Measurements from ENCODE around the gene TRMT13. TPM values are rescaled to one million over a fixed set of nuclear protein-coding genes. Genes with fewer than 3 reads are reported as not detected.

The TRMT13 gene
- total and polyA plus RNA-seq, 9 of the 15 experiments (the other 6 are each of a cell fraction or from before 2014, with no cell fraction given), result 18.7 to 33.0 (median 28.9) TPM

DNA sequence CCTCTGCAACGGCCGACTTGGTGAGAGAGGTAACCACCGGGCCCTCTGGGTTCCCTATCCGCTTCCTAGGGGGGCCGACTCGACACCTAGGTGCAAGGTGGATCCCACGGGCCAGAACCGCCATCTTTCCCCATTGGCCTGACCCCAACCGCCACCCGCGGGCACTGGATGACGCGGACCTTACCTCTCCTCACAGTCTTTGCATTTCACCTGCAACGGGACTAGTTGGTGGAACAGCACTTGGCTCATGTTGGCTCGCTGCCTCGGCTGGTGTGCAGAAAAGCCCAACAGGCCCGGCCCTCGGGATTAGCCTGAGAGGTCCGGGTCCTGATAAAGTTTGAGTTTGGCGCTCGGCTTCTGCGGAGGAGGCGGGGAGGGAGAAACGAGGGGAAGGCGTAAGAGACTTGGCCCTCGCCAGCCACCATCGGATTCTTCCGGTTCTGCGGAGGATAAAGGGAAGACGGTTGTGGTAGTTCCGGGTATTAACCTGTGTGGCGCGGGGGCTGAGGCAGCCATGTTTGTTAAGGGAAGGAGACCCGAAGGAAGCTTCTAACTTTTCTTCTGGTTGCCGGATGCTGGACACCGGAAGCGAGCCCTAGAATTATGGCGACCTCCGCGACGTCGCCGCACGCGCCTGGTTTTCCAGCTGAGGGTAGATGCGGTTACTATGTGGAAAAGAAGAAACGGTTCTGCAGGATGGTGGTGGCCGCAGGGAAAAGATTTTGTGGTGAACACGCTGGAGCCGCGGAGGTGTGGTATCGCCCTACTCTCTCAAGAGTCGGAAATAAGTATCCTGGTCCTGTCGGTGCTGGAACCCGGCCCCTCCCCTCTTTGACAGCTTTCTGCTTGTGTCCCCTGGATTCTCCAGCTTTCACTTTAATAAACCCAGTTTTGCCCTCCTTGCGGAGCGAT is at the start of gene TRMT13, which contains the start of gene SASS6 (continued):
- TF ChIP-seq MYNN (IDR thresholded peaks at IDR 0.05) (0 out of 2 replicates have a peak, but pooled peaks have one; percentile 44), MYNN (CRISPR knock-in tag; IDR thresholded peaks at IDR 0.05) (no peak), ZNF232 (CRISPR knock-in tag; IDR thresholded peaks at IDR 0.05) (no peak), STAG1 (CRISPR knock-in tag; IDR thresholded peaks at IDR 0.05; ENCODE audit: borderline replicate concordance) (no peak), CHD2 (IDR thresholded peaks at IDR 0.05; ENCODE audit: low read depth, low read length) (no peak), GTF2F1 (IDR thresholded peaks at IDR 0.05; ENCODE audit: low read depth, low read length) (no peak), PTBP1 (IDR thresholded peaks at IDR 0.05; ENCODE audit: low read depth, low read length) (no peak), ZNF76 (CRISPR knock-in tag; IDR thresholded peaks at IDR 0.05; ENCODE audit: borderline replicate concordance) (0 out of 2 replicates have a peak, but pooled peaks have one; percentile 49), TEAD2 (tag; IDR thresholded peaks at IDR 0.05) (no peak), TBL1XR1 (IDR thresholded peaks at IDR 0.05; ENCODE audit: low read length in 2 of 2) (peak; percentile 61 to 89), ZNF766 (CRISPR knock-in tag; conservative IDR thresholded peaks at IDR 0.05) (0 out of 2 replicates have a peak, but pooled peaks have one; percentile 61), SIN3B (IDR thresholded peaks at IDR 0.05; ENCODE audit: low read depth) (peak; percentile 78), SUPT5H (IDR thresholded peaks at IDR 0.05) (peak; percentile 83), ZNF589 (CRISPR knock-in tag; IDR thresholded peaks at IDR 0.05; ENCODE audit: low read depth) (0 out of 2 replicates have a peak, but pooled peaks have one; percentile 30), SAFB2 (IDR thresholded peaks at IDR 0.05; ENCODE audit: borderline replicate concordance, low read depth, low read length, severe bottlenecking) (no peak), SRSF7 (optimal IDR thresholded peaks at IDR 0.05; ENCODE audit: low read depth, low read length) (no peak), RBM34 (IDR thresholded peaks at IDR 0.05; ENCODE audit: borderline replicate concordance, insufficient read depth, low read length) (no peak), RBM15 (IDR thresholded peaks at IDR 0.05; ENCODE audit: insufficient read depth, low read length) (no peak), ZNF778 (CRISPR knock-in tag; IDR thresholded peaks at IDR 0.05) (no peak)
- TF ChIP-seq, protein P1, sequence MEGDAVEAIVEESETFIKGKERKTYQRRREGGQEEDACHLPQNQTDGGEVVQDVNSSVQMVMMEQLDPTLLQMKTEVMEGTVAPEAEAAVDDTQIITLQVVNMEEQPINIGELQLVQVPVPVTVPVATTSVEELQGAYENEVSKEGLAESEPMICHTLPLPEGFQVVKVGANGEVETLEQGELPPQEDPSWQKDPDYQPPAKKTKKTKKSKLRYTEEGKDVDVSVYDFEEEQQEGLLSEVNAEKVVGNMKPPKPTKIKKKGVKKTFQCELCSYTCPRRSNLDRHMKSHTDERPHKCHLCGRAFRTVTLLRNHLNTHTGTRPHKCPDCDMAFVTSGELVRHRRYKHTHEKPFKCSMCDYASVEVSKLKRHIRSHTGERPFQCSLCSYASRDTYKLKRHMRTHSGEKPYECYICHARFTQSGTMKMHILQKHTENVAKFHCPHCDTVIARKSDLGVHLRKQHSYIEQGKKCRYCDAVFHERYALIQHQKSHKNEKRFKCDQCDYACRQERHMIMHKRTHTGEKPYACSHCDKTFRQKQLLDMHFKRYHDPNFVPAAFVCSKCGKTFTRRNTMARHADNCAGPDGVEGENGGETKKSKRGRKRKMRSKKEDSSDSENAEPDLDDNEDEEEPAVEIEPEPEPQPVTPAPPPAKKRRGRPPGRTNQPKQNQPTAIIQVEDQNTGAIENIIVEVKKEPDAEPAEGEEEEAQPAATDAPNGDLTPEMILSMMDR (IDR thresholded peaks at IDR 0.05 in 2 of 3, conservative IDR thresholded peaks at IDR 0.05 in 1 of 3; ENCODE audit: insufficient read depth in 2 of 3, low read depth in 1 of 3, low read length in 3 of 3), result no peak
- TF ChIP-seq, protein P2, sequence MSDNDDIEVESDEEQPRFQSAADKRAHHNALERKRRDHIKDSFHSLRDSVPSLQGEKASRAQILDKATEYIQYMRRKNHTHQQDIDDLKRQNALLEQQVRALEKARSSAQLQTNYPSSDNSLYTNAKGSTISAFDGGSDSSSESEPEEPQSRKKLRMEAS (CRISPR knock-in tag; IDR thresholded peaks at IDR 0.05), result peak; percentile 90
- TF ChIP-seq, protein P3, sequence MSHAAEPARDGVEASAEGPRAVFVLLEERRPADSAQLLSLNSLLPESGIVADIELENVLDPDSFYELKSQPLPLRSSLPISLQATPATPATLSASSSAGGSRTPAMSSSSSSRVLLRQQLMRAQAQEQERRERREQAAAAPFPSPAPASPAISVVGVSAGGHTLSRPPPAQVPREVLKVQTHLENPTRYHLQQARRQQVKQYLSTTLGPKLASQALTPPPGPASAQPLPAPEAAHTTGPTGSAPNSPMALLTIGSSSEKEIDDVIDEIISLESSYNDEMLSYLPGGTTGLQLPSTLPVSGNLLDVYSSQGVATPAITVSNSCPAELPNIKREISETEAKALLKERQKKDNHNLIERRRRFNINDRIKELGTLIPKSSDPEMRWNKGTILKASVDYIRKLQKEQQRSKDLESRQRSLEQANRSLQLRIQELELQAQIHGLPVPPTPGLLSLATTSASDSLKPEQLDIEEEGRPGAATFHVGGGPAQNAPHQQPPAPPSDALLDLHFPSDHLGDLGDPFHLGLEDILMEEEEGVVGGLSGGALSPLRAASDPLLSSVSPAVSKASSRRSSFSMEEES (CRISPR knock-in tag; IDR thresholded peaks at IDR 0.05), result no peak
- TF ChIP-seq, protein P4, sequence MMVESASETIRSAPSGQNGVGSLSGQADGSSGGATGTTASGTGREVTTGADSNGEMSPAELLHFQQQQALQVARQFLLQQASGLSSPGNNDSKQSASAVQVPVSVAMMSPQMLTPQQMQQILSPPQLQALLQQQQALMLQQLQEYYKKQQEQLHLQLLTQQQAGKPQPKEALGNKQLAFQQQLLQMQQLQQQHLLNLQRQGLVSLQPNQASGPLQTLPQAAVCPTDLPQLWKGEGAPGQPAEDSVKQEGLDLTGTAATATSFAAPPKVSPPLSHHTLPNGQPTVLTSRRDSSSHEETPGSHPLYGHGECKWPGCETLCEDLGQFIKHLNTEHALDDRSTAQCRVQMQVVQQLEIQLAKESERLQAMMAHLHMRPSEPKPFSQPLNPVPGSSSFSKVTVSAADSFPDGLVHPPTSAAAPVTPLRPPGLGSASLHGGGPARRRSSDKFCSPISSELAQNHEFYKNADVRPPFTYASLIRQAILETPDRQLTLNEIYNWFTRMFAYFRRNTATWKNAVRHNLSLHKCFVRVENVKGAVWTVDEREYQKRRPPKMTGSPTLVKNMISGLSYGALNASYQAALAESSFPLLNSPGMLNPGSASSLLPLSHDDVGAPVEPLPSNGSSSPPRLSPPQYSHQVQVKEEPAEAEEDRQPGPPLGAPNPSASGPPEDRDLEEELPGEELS (CRISPR knock-in tag; IDR thresholded peaks at IDR 0.05; ENCODE audit: borderline replicate concordance), result no peak

All from K562 (cell line).